HFFc6 (cell line): ENCODE results near the gene PRMT2. TPM values are rescaled to one million over a fixed set of nuclear protein-coding genes. Genes with fewer than 3 reads are reported as not detected.

Experiments
- DNase-seq: peaks from one replicate; pipeline ENCODE4 v3.0.0-alpha.2; 2018
- H3K27ac Mint-ChIP-seq: 2 replicates; pipeline ENCODE4 v1.8.0; 2020; ENCODE audit warnings: mild to moderate bottlenecking, mixed read lengths
- H3K27me3 Mint-ChIP-seq: 2 replicates; pipeline ENCODE4 v1.8.0; 2021; ENCODE audit warnings: mild to moderate bottlenecking, moderate library complexity, mixed read lengths; ENCODE audit not compliant: insufficient read depth
- H3K36me3 Mint-ChIP-seq: 2 replicates; pipeline ENCODE4 v1.8.0; 2021; ENCODE audit warnings: low read depth, mixed read lengths
- H3K4me1 Mint-ChIP-seq: 2 replicates; pipeline ENCODE4 v1.8.0; 2020; ENCODE audit warnings: low read depth, mixed read lengths
- H3K4me3 Mint-ChIP-seq: 2 replicates; pipeline ENCODE4 v1.8.0; 2020; ENCODE audit warnings: mild to moderate bottlenecking, moderate library complexity, mixed read lengths
- H3K9me3 Mint-ChIP-seq: 2 replicates; pipeline ENCODE4 v1.8.0; 2020; ENCODE audit warnings: mild to moderate bottlenecking, mixed read lengths
- long read RNA-seq: library from polyadenylated mRNA; unstranded; transcript quantifications from one replicate; pipeline ENCODE4 v2.0.0, GENCODE V29; 2019
- total RNA-seq, 6 experiments: library from RNA; stranded (reverse); fragmentation: NEBNext Ultra II Directional; extraction: Animal tissue kit (Norgen Biotek cat#: 25700); gene quantifications; 2 replicates in 1 of 6; 3 replicates in 5 of 6; pipeline ENCODE4 v1.2.3, GENCODE V29; 2021
- TF ChIP-seq, protein P1 (sequence below): fragments of 200-600 bp; sonication (generic); IDR thresholded peaks from 2 replicates; pipeline ENCODE4 v1.5.0; 2021; ENCODE audit warnings: antibody characterized with exemption, mild to moderate bottlenecking

PRMT2 gene
- total RNA-seq, result 100 to 1,000 TPM in 4 of 6 experiments, 10 to 100 TPM in 2; 98.9 to 111 (median 105) TPM
- long read RNA-seq, transcript PRMT2-201 (7 exons, 1,011 nt), result minor isoform, 10 of 200 reads
- long read RNA-seq, transcript PRMT2-206 (11 exons, 2,131 nt), result minor isoform, 35 of 200 reads
- long read RNA-seq, transcript PRMT2-204 (6 exons, 954 nt), result major isoform, 51 of 200 reads
- long read RNA-seq, transcript PRMT2-203 (12 exons, 2,688 nt), result minor isoform, 6 of 200 reads
- long read RNA-seq, partial matches to known transcripts, result 67 of 200 reads
- long read RNA-seq, other reads (novel, unspliced or antisense), result 24 of 200 reads

DNA sequence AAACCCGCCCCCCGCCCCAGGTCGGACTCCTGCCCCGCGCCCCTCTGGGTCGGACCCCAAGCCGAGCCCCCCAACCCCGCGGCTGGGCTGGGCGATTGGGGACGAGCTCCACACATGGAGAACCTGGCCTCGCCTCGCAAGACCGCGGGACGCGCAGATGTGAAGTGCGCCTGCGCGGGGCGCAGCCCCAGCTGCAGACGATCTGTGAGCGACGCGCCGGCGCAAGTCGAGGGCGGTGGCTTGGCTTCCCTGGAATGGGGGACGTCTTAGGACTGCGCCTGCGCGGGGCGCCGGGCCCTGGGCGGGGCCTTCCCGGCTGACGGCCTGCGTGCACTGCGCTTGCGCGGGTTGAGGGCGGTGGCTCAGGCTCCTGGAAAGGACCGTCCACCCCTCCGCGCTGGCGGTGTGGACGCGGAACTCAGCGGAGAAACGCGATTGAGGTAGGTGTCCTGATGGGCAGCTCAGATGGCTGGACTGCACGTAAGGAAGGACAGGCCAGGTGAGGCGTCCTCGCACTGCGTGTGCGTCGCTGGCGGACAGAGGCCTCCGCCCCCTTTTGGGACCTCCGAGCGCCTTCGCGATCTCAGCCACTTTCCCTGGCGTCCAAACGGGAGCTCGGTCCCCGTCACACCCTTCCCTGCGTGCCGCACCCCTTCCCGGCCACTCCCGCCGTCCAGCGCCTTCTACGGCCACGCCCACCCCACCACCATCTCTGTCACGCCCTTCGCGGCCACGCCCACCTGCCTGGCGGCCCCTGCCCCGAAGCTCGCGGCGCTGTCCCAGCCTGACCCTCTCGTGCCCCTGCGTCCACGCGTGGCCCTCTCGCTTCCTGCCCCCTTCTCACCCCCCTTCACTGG lies at the start of gene PRMT2:
Gene PRMT2, plus strand, starts transcription at position 351 of the 857 bp plus-strand sequence. CDS start 1,278 bp downstream, outside the sequence.
- H3K27ac Mint-ChIP-seq, result peak within 1 kb of the TSS; percentile 98
- TF ChIP-seq, protein P1, sequence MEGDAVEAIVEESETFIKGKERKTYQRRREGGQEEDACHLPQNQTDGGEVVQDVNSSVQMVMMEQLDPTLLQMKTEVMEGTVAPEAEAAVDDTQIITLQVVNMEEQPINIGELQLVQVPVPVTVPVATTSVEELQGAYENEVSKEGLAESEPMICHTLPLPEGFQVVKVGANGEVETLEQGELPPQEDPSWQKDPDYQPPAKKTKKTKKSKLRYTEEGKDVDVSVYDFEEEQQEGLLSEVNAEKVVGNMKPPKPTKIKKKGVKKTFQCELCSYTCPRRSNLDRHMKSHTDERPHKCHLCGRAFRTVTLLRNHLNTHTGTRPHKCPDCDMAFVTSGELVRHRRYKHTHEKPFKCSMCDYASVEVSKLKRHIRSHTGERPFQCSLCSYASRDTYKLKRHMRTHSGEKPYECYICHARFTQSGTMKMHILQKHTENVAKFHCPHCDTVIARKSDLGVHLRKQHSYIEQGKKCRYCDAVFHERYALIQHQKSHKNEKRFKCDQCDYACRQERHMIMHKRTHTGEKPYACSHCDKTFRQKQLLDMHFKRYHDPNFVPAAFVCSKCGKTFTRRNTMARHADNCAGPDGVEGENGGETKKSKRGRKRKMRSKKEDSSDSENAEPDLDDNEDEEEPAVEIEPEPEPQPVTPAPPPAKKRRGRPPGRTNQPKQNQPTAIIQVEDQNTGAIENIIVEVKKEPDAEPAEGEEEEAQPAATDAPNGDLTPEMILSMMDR, result no peak; the same call in 1 of the 2 replicates
- no peaks in the 10 kb centered on the region for H3K9me3 Mint-ChIP-seq
- peak within 1 kb of the TSS; percentile 95 for H3K4me3 Mint-ChIP-seq
- peaks cover 16% of the 10 kb centered on the region for H3K36me3 Mint-ChIP-seq
- peaks cover 2% of the 10 kb centered on the region; the same call in 1 of the 2 replicates for H3K27me3 Mint-ChIP-seq
- peaks cover 52% of the 10 kb centered on the region for H3K4me1 Mint-ChIP-seq
- DNase-seq, result peak; percentile 95

DNA sequence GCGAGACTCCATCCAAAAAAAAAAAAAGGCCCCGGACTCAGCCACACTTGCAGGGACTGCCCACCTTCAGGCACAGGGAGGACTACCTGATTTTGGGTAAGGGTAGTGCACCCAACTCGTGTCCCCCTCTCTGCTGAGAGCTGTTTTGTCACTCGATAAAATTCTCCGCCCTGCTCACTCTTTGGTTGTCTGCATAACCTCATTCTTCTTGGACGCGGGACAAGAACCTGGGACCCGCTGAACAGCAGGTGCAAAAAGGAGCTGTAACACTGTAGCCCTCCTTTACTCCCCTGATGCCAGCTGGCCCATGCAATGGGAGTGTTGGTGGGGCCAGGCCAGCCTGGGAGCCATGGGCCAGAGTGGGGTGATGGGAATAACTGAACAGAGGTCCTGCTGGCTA lies 41.2 kb upstream of the PRMT2 start:
- Mint-ChIP-seq H3K27me3 (peaks cover 10% of the 10 kb centered on the region), H3K36me3 (peaks cover 11% of the 10 kb centered on the region), H3K27ac (no peak overlapping the region), H3K4me3 (no peak overlapping the region), H3K4me1 (peaks cover 7% of the 10 kb centered on the region), H3K9me3 (peaks cover 45% of the 10 kb centered on the region)
- TF ChIP-seq, protein P1, result no peak
- DNase-seq, result no peak

DNA sequence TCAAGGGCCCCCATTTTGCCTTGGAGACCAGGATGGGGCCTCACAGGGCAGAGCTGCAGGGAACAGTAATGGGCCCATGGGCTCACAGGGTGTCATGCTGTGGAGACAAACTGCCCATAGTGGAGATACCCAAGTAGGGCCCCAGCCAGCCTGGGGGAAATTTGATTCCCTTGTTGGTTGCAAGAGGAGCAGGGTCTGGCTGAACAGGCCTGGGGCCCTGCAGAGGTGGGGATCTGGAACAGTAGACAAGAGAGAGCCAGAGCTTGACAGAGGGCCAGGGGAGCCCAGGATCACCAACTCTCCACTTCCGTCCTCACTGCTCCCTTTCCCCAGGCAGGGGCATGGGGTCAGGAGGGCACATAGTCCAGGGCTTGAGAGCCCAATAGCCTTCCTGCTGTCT lies 39.3 kb upstream of the PRMT2 start:
- Mint-ChIP-seq H3K27ac (no peak overlapping the region), H3K36me3 (0 out of 2 replicates have a peak, but pooled peaks cover 7% of the 10 kb centered on the region), H3K27me3 (peaks cover 13% of the 10 kb centered on the region), H3K4me1 (peaks cover 15% of the 10 kb centered on the region), H3K9me3 (peaks cover 27% of the 10 kb centered on the region), H3K4me3 (no peak overlapping the region)
- TF ChIP-seq, protein P1, result no peak
- no peak for DNase-seq

DNA sequence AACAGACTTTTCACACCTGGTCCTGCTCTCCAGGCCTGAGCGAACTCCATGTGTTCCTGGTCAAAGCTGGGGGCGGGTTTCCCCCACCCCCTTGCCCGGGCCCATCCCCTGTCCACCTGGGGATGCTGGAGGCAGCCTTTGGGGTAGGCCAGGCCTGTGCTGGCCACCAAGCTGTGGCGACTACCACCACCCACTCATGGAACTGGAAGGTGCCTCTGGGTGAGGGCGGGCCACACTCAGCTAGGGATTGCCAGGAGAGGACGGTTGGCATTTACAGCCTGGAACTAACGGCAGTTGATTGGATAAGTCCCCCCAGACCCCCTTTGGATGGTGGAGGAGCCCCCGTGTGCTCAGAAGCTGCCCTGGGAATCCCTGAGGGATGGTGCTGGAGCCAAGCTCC lies 38.4 kb upstream of the PRMT2 start:
- TF ChIP-seq, protein P1, result no peak
- Mint-ChIP-seq H3K27ac (no peak overlapping the region), H3K36me3 (0 out of 2 replicates have a peak, but pooled peaks cover 7% of the 10 kb centered on the region), H3K9me3 (peaks cover 19% of the 10 kb centered on the region), H3K4me1 (peaks cover 15% of the 10 kb centered on the region), H3K4me3 (no peak overlapping the region), H3K27me3 (peaks cover 13% of the 10 kb centered on the region)
- DNase-seq, result no peak

DNA sequence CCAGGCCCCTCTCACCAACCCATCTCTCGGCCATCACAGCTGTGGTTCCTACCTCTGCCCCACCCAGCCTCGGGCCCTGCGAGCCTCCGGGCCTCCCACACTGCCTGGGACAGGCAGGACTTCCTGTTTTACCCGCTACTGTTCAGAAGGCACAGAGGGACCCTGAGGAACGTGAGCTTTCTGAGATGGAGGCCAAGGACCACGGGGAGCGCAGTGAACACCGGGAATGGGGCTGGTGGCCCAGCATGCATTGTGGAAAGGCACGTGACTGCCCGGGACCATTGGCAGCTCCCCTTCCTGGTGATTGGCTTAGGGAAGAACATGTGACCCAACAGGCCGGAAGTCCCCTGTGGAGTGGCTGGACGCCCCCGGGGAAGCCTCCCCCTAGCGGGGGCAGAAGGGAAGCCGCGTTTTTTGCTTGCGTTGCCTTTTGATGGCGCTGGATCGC lies 37.6 kb upstream of the PRMT2 start:
- no peak overlapping the region for H3K27ac Mint-ChIP-seq
- peaks cover 13% of the 10 kb centered on the region for H3K27me3 Mint-ChIP-seq
- H3K4me3 Mint-ChIP-seq, result no peak overlapping the region
- H3K4me1 Mint-ChIP-seq, result peaks cover 15% of the 10 kb centered on the region
- H3K36me3 Mint-ChIP-seq, result 0 out of 2 replicates have a peak, but pooled peaks cover 4% of the 10 kb centered on the region
- DNase-seq, result no peak
- TF ChIP-seq, protein P1, result no peak
- H3K9me3 Mint-ChIP-seq, result peaks cover 15% of the 10 kb centered on the region
